ENCODE results near the gene CLEC4M. TPM values are rescaled to one million over a fixed set of nuclear protein-coding genes. Genes with fewer than 3 reads are reported as not detected.
A peak's percentile ranks its signal among the peaks of the same experiment; 100 is the strongest.

Gene CLEC4M
- total RNA-seq, 4 donors from 2014 or later = 0.13 TPM; not detected in 3

- H3K4me1 ChIP-seq = no peaks in the 10 kb centered on the region
- no peak for DNase-seq
- no peaks in the 10 kb centered on the region for H3K27me3 ChIP-seq
- H3K4me3 ChIP-seq (replicated peaks in 1 of 3) = no peak overlapping the region
- no peaks in the 10 kb centered on the region for H3K9me3 ChIP-seq
- TF ChIP-seq POLR2A (IDR thresholded peaks at IDR 0.05) (no peak), CTCF (IDR thresholded peaks at IDR 0.05) (no peak)
- intact Hi-C loops (cut with DNase I) = loop anchor here (5.0 to 10.0 kb wide), 2 partner anchors 111 to 228 kb away; partner anchors contain the start of gene TRAPPC5
- no peak overlapping the region for H3K27ac ChIP-seq
- WGBS, 2 donors = 73 to 87% methylated on average over 8 of the region's 8 CpGs
- H3K36me3 ChIP-seq = no peaks in the 10 kb centered on the region
These were observed 32.6 kb downstream of the CLEC4M start for GRCh38 chr19:7795555-7796161.

GRCh38 chr19:7799640-7800355, 36.8 kb downstream of the CLEC4M start:
- intact Hi-C loops (cut with DNase I) = loop anchor here (5.0 to 10.0 kb wide), 3 partner anchors 115 to 445 kb away; partner anchors contain the start of gene TRAPPC5
- Histone ChIP-seq H3K27ac (no peak overlapping the region), H3K4me3 (replicated peaks in 1 of 3) (no peak overlapping the region), H3K9me3 (no peaks in the 10 kb centered on the region), H3K4me1 (no peaks in the 10 kb centered on the region), H3K36me3 (no peaks in the 10 kb centered on the region), H3K27me3 (no peaks in the 10 kb centered on the region)
- DNase-seq = peak; percentile 59 to 64
- WGBS, 2 donors = 1 to 4% methylated on average over 33 to 34 of the region's 34 CpGs
- no peak for TF ChIP-seq POLR2A (IDR thresholded peaks at IDR 0.05)
- TF ChIP-seq CTCF (IDR thresholded peaks at IDR 0.05) = peak in 4 of 6 experiments; percentile 44 to 77 (median 54)

- intact Hi-C loops (cut with DNase I) = loop anchor here (10.0 kb wide), 1 partner anchor 446 kb away; no protein-coding TSS in a partner anchor
- Histone ChIP-seq H3K4me1 (no peaks in the 10 kb centered on the region), H3K36me3 (no peaks in the 10 kb centered on the region), H3K27me3 (no peaks in the 10 kb centered on the region), H3K4me3 (replicated peaks in 1 of 3) (no peak overlapping the region), H3K27ac (no peak overlapping the region), H3K9me3 (no peaks in the 10 kb centered on the region)
- no peak for DNase-seq
- TF ChIP-seq POLR2A (IDR thresholded peaks at IDR 0.05) (no peak), CTCF (IDR thresholded peaks at IDR 0.05) (no peak)
- 90 to 95% methylated on average over 17 of the region's 17 CpGs for WGBS, 2 donors
These were observed 38.1 kb downstream of the CLEC4M start for GRCh38 chr19:7801020-7801570.

GRCh38 chr19:7806234-7806633, 43.2 kb downstream of the CLEC4M start:
- Histone ChIP-seq H3K27me3 (no peaks in the 10 kb centered on the region), H3K9me3 (no peaks in the 10 kb centered on the region), H3K27ac (no peak overlapping the region), H3K4me1 (no peaks in the 10 kb centered on the region), H3K36me3 (no peaks in the 10 kb centered on the region), H3K4me3 (replicated peaks in 1 of 3) (no peak overlapping the region)
- WGBS, 2 donors = 71 to 79% methylated on average over 3 of the region's 3 CpGs
- intact Hi-C loops (cut with DNase I) = loop anchor here (10.0 kb wide), 1 partner anchor 451 kb away; no protein-coding TSS in a partner anchor
- no peak for TF ChIP-seq POLR2A (IDR thresholded peaks at IDR 0.05)
- TF ChIP-seq CTCF (IDR thresholded peaks at IDR 0.05) = no peak
- DNase-seq = no peak
